Mesendoderm (in vitro differentiated cells): ENCODE results near the gene STX4.

ENCODE experiments used
- DNase-seq: peaks from one replicate; pipeline ENCODE4 v3.0.0; 2013
- H2AK5ac ChIP-seq: 2 replicates; pipeline ENCODE4 v1.6.1; 2013; ENCODE audit warnings: low read length, inconsistent platforms
- H2BK120ac ChIP-seq: 2 replicates; pipeline ENCODE4 v1.6.1; 2013; ENCODE audit warnings: low read depth, mild to moderate bottlenecking, low read length, moderate library complexity, mixed read lengths
- H2BK15ac ChIP-seq: replicated peaks from 2 replicates; pipeline ENCODE4 v1.6.1; 2013; ENCODE audit warnings: low read depth, mild to moderate bottlenecking, moderate library complexity
- H2BK5ac ChIP-seq: 2 replicates; pipeline ENCODE4 v1.6.1; 2013; ENCODE audit warnings: low read length, inconsistent platforms
- H3K18ac ChIP-seq: 2 replicates; pipeline ENCODE4 v1.6.1; 2013; ENCODE audit warnings: mild to moderate bottlenecking, low read length, mixed read lengths
- H3K23ac ChIP-seq: one replicate; pipeline ENCODE4 v1.6.1; 2013; ENCODE audit warnings: low read length
- H3K27ac ChIP-seq: 2 replicates; pipeline ENCODE4 v1.5.1; 2013; ENCODE audit warnings: low read depth, mild to moderate bottlenecking, inconsistent platforms, low read length, moderate library complexity
- H3K27me3 ChIP-seq: 2 replicates; pipeline ENCODE4 v1.6.1; 2013; ENCODE audit warnings: low read length, control low read depth, mild to moderate bottlenecking, inconsistent platforms; ENCODE audit not compliant: insufficient read depth, poor library complexity
- H3K36me3 ChIP-seq: 2 replicates; pipeline ENCODE4 v1.6.1; 2013; ENCODE audit warnings: low read length, inconsistent platforms; ENCODE audit not compliant: control insufficient read depth, insufficient read depth
- H3K4ac ChIP-seq: one replicate; pipeline ENCODE4 v1.6.1; 2013; ENCODE audit warnings: low read depth, mild to moderate bottlenecking, low read length, moderate library complexity
- H3K4me1 ChIP-seq: 2 replicates; pipeline ENCODE4 v1.6.1; 2013; ENCODE audit warnings: low read depth, low read length, inconsistent platforms; ENCODE audit not compliant: control insufficient read depth
- H3K4me2 ChIP-seq: 2 replicates; pipeline ENCODE4 v1.6.1; 2013; ENCODE audit warnings: low read length
- H3K4me3 ChIP-seq: 2 replicates; pipeline ENCODE4 v1.5.1; 2013; ENCODE audit warnings: mild to moderate bottlenecking, low read length
- H3K56ac ChIP-seq: one replicate; pipeline ENCODE4 v1.6.1; 2013; ENCODE audit warnings: low read length
- H3K79me1 ChIP-seq: 2 replicates; pipeline ENCODE4 v1.6.1; 2013; ENCODE audit warnings: low read length, inconsistent platforms
- H3K79me2 ChIP-seq: 2 replicates; pipeline ENCODE4 v1.6.1; 2013; ENCODE audit warnings: mild to moderate bottlenecking, low read length; ENCODE audit not compliant: control insufficient read depth, insufficient read depth
- H3K9ac ChIP-seq: 2 replicates; pipeline ENCODE4 v1.6.1; 2013; ENCODE audit warnings: low read length, inconsistent platforms
- H4K5ac ChIP-seq: one replicate; pipeline ENCODE4 v1.6.1; 2013; ENCODE audit warnings: low read length
- H4K8ac ChIP-seq: one replicate; pipeline ENCODE4 v1.6.1; 2013; ENCODE audit warnings: low read depth, mild to moderate bottlenecking, control low read depth, low read length, moderate library complexity
- WGBS: extraction: QIAGEN DNeasy Blood & Tissue Kit; methylation state at CpG from one replicate; pipeline ENCODE4 v1.1.7; 2013; ENCODE audit warnings: low lambda C conversion rate, missing lambda C conversion rate; ENCODE audit not compliant: insufficient coverage; ENCODE audit errors: extremely low coverage; 5-methylcytosine and 5-hydroxymethylcytosine counted together

The STX4 gene

DNA sequence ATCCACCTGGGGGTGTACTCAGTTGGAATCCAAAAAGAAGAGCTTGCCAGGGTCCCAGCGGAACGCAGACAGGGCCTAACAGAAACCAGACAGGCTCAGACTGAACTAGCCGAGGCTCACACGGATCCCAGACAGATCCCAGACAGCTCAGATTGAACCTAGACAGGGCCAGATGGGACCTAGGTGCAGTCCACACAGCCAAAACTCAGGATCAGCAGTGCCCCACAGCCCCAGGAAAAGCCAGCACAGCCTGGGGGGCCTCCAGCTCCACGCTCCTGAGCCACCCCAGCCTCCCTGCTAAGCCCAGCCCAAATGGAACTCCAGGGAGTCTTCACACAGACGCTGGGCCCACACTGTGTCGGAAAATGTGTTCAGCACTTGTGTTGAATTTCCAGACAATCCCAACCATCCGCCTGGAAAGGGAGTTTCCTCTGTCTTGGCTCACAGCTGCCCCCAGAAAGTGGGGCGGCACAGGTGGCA is 30.5 kb upstream of the STX4 start:
- Histone ChIP-seq H3K79me2 (no peaks in the 10 kb centered on the region), H3K4me3 (no peak overlapping the region), H3K27ac (no peak overlapping the region), H2BK5ac (no peak overlapping the region), H2BK120ac (no peak overlapping the region), H4K8ac (no peak overlapping the region), H3K9ac (no peak overlapping the region), H3K27me3 (no peaks in the 10 kb centered on the region), H3K4ac (no peak overlapping the region), H3K79me1 (no peaks in the 10 kb centered on the region), H3K18ac (no peak overlapping the region), H3K56ac (no peak overlapping the region), H3K36me3 (no peaks in the 10 kb centered on the region), H2AK5ac (no peak overlapping the region), H3K23ac (no peak overlapping the region), H3K4me1 (peaks cover under 1% of the 10 kb centered on the region), H2BK15ac (no peak overlapping the region), H3K4me2 (no peak overlapping the region), H4K5ac (no peak overlapping the region)
- no peak for DNase-seq
- WGBS: no CpG with 5 or more reads among the region's 9 CpGs

DNA sequence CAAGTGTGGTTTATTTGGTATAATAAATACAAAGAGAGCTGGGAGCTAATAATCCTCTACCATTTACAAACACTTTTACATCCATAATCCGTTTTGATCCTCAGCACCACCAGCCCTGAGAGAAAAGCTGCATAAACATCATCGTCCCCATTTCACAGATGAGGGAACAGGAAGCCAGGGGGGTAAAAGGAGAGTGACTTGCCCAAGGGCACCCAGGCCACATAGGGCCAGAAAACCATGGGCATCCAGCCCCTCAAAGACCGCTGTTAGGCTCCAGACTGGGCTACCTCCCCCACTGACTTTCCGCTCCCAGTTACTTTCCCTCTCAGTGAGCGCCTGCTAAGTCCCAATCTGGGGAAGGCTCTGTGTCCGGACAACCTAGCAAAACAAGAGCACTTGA is 29.6 kb upstream of the STX4 start:
- no peaks in the 10 kb centered on the region for H3K79me2 ChIP-seq
- no peak overlapping the region for H3K9ac ChIP-seq
- no peak overlapping the region for H3K4ac ChIP-seq
- H3K27ac ChIP-seq: no peak overlapping the region
- H4K5ac ChIP-seq: no peak overlapping the region
- H3K36me3 ChIP-seq: no peaks in the 10 kb centered on the region
- no peak overlapping the region for H2AK5ac ChIP-seq
- H2BK5ac ChIP-seq: no peak overlapping the region
- no peaks in the 10 kb centered on the region for H3K27me3 ChIP-seq
- H3K23ac ChIP-seq: no peak overlapping the region
- H3K4me3 ChIP-seq: no peak overlapping the region
- no peaks in the 10 kb centered on the region for H3K79me1 ChIP-seq
- no peak for DNase-seq
- H3K4me2 ChIP-seq: no peak overlapping the region
- no peak overlapping the region for H3K18ac ChIP-seq
- H3K56ac ChIP-seq: no peak overlapping the region
- no peak overlapping the region for H2BK15ac ChIP-seq
- no peak overlapping the region for H4K8ac ChIP-seq
- no peaks in the 10 kb centered on the region for H3K4me1 ChIP-seq
- no peak overlapping the region for H2BK120ac ChIP-seq
- no CpG with 5 or more reads among the region's 6 CpGs for WGBS

DNA sequence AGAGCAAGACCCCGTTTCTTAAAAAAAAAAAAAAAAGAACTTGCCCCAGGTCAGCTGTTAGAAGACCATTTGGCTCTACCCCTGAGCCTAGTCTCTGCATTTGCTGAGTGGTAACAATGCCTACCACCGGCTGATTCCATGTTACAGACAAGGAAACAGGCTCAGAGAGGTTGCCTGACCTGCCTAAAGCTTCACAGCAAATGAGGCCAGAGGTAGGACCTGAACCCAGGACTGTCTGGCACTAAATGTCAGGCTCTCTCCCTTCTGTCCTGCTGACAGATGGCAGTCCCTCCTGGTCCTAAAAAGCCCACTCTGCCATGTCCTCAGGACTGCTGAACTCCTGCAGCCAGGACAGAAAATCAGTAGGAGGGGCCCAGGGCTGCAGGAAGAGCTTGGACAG is 28.7 kb upstream of the STX4 start:
- no peak overlapping the region for H3K23ac ChIP-seq
- no peak overlapping the region for H4K5ac ChIP-seq
- no peak overlapping the region for H3K4ac ChIP-seq
- no peaks in the 10 kb centered on the region for H3K36me3 ChIP-seq
- no peak overlapping the region for H3K56ac ChIP-seq
- no peak overlapping the region for H3K18ac ChIP-seq
- H2BK15ac ChIP-seq: no peak overlapping the region
- H4K8ac ChIP-seq: no peak overlapping the region
- DNase-seq: no peak
- no peak overlapping the region for H3K9ac ChIP-seq
- no peaks in the 10 kb centered on the region for H3K27me3 ChIP-seq
- H3K27ac ChIP-seq: no peak overlapping the region
- no peaks in the 10 kb centered on the region for H3K79me1 ChIP-seq
- no peak overlapping the region for H3K4me3 ChIP-seq
- no peaks in the 10 kb centered on the region for H3K79me2 ChIP-seq
- no peak overlapping the region for H3K4me2 ChIP-seq
- WGBS: no CpG with 5 or more reads among the region's 2 CpGs
- H3K4me1 ChIP-seq: no peaks in the 10 kb centered on the region
- H2AK5ac ChIP-seq: no peak overlapping the region
- H2BK5ac ChIP-seq: no peak overlapping the region
- H2BK120ac ChIP-seq: no peak overlapping the region

DNA sequence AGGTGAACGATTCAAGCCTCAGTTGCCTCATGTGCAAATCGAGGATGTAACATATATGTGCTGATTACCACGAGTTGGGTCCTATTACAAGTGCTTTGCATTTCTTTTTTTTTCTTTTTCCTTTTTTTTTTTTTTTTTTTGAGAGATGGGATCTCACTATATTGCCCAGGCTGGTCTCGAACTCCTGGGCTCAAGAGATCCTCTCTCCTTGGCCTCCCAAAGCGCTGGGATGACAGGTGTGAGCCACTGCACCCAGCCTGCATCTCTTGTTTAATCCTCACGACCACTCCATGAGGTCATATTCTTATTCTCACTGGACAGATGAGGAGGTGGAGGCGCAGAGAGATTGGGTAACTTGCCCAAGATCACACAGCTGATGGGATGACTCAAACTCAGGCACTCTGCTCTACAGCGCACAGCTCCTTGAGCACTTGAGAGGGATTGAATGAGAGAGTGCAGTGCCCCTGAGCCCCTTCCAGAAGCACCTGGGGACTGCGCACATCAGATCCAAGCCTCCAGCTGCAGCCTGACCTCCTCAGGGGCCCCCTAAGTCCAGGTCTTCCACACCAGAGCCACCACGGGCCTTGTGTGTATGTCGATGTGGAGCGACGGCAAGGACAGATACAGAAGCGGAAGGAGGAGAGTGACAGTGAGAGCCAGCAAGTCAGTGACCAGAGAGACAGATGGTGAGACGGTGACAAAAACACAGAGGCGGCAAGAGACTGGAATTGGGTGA is 27.8 kb upstream of the STX4 start:
- no CpG with 5 or more reads among the region's 16 CpGs for WGBS

DNA sequence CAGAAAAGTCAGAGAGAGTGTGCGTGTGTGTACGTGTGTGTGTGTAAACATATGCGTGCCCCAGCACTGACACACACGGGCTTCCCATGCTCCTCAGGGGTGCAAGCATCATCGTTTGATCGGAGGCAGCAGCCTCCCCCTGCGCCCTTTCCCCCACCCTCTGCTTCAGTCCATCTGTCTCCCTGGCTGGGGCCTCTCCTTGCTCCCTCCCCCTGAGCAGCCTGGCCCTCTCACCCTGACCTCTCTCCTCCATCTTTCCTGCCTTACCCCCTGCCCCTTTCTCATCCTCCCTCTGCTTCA is 27.3 kb upstream of the STX4 start:
- Histone ChIP-seq H2BK120ac (no peak overlapping the region), H3K4me3 (no peak overlapping the region), H3K79me2 (no peaks in the 10 kb centered on the region), H3K27me3 (no peaks in the 10 kb centered on the region), H2BK5ac (no peak overlapping the region), H3K36me3 (no peaks in the 10 kb centered on the region), H3K56ac (no peak overlapping the region), H3K4ac (no peak overlapping the region), H2BK15ac (no peak overlapping the region), H3K23ac (no peak overlapping the region), H4K8ac (no peak overlapping the region), H4K5ac (no peak overlapping the region), H3K9ac (no peak overlapping the region), H3K4me2 (no peak overlapping the region), H3K18ac (no peak overlapping the region), H3K4me1 (no peaks in the 10 kb centered on the region), H3K79me1 (no peaks in the 10 kb centered on the region), H2AK5ac (no peak overlapping the region), H3K27ac (no peak overlapping the region)
- no CpG with 5 or more reads among the region's 7 CpGs for WGBS
- no peak for DNase-seq

More for the DNA sequence above, 27.8 kb upstream of the STX4 start:
- Histone ChIP-seq H3K18ac (no peak overlapping the region), H3K23ac (no peak overlapping the region), H3K27me3 (no peaks in the 10 kb centered on the region), H3K4me3 (no peak overlapping the region), H4K5ac (no peak overlapping the region), H2BK15ac (no peak overlapping the region), H3K4ac (no peak overlapping the region), H4K8ac (no peak overlapping the region), H3K4me1 (no peaks in the 10 kb centered on the region), H2AK5ac (no peak overlapping the region), H3K9ac (no peak overlapping the region), H3K79me2 (no peaks in the 10 kb centered on the region), H3K36me3 (no peaks in the 10 kb centered on the region), H3K56ac (no peak overlapping the region), H2BK5ac (no peak overlapping the region), H3K4me2 (no peak overlapping the region), H3K27ac (no peak overlapping the region), H2BK120ac (no peak overlapping the region), H3K79me1 (no peaks in the 10 kb centered on the region)
- no peak for DNase-seq

DNA sequence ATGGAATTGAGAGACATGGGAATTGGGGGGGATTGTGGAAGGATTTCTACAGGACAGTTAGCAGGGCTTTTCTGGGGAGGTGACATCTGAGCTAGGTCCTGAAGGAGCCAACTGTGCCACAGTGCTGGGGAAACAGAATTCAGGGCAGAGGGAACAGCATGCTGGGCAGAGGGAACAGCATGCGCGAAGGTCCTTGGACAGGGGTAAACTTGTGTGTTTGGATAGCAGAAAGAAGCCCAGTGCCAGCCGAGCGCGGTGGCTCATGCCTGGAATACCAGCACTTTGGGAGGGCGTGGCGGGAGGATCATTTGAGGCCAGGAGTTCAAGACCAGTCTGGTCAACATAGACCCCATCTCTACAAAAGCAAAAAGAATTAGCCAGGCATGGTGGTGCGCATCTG is 26.8 kb upstream of the STX4 start:
- Histone ChIP-seq H2BK15ac (no peak overlapping the region), H4K5ac (no peak overlapping the region), H3K4me1 (no peaks in the 10 kb centered on the region), H3K4me2 (no peak overlapping the region), H3K18ac (no peak overlapping the region), H4K8ac (no peak overlapping the region), H2AK5ac (no peak overlapping the region), H3K27me3 (no peaks in the 10 kb centered on the region), H3K23ac (no peak overlapping the region), H3K79me2 (no peaks in the 10 kb centered on the region), H3K4me3 (no peak overlapping the region), H3K36me3 (no peaks in the 10 kb centered on the region), H3K56ac (no peak overlapping the region), H3K4ac (no peak overlapping the region), H3K9ac (no peak overlapping the region), H3K27ac (no peak overlapping the region), H2BK120ac (no peak overlapping the region), H2BK5ac (no peak overlapping the region), H3K79me1 (no peaks in the 10 kb centered on the region)
- no peak for DNase-seq
- WGBS: no CpG with 5 or more reads among the region's 8 CpGs
